BE2C (cell line): ENCODE results near the gene DUSP22.

Source experiments
- DNase-seq: peaks from one replicate; pipeline ENCODE4 v3.0.0-alpha.2; 2020
- H3K27me3 ChIP-seq: fragments of 250-450 bp; sonication (Bioruptor Pico); 2 replicates; pipeline ENCODE4 v1.5.1; 2020; ENCODE audit warnings: mild to moderate bottlenecking
- H3K36me3 ChIP-seq: fragments of 250-450 bp; sonication (Bioruptor Pico); 2 replicates; pipeline ENCODE4 v1.5.1; 2020; ENCODE audit warnings: mild to moderate bottlenecking
- H3K4me1 ChIP-seq: fragments of 250-450 bp; sonication (Bioruptor Pico); 2 replicates; pipeline ENCODE4 v1.5.1; 2020
- H3K4me3 ChIP-seq: 2 replicates; pipeline ENCODE4 v1.5.1; 2011; ENCODE audit warnings: low read depth, low read length
- H3K9me3 ChIP-seq: fragments of 250-450 bp; sonication (Bioruptor Pico); 2 replicates; pipeline ENCODE4 v1.5.1; 2020
- CTCF ChIP-seq: IDR thresholded peaks from 2 replicates; pipeline ENCODE4 v1.5.1; 2012; ENCODE audit warnings: mild to moderate bottlenecking, low read depth, low read length

DUSP22 gene

GRCh38 chr6:362924-363249 lies 70.6 kb downstream of the DUSP22 start:
- Histone ChIP-seq H3K4me1 (no peaks in the 10 kb centered on the region), H3K4me3 (no peak overlapping the region), H3K27me3 (peaks cover 5% of the 10 kb centered on the region; the same call in 1 of the 2 replicates), H3K9me3 (peaks cover 4% of the 10 kb centered on the region; the same call in 1 of the 2 replicates), H3K36me3 (no peaks in the 10 kb centered on the region)
- TF ChIP-seq CTCF = no peak
- no peak for DNase-seq

- no peak overlapping the region for H3K4me3 ChIP-seq
- TF ChIP-seq CTCF = no peak
- no peaks in the 10 kb centered on the region for H3K36me3 ChIP-seq
- no peak for DNase-seq
- peaks cover 5% of the 10 kb centered on the region; the same call in 1 of the 2 replicates for H3K27me3 ChIP-seq
- H3K4me1 ChIP-seq = no peaks in the 10 kb centered on the region
- peaks cover 2% of the 10 kb centered on the region; the same call in 1 of the 2 replicates for H3K9me3 ChIP-seq
Measured at GRCh38 chr6:363291-363690, 71.0 kb downstream of the DUSP22 start.

- Histone ChIP-seq H3K27me3 (peaks cover 5% of the 10 kb centered on the region; the same call in 1 of the 2 replicates), H3K36me3 (no peaks in the 10 kb centered on the region), H3K4me3 (no peak overlapping the region), H3K4me1 (no peaks in the 10 kb centered on the region), H3K9me3 (no peaks in the 10 kb centered on the region)
- no peak for DNase-seq
- no peak for TF ChIP-seq CTCF
Measured at GRCh38 chr6:363909-364308, 71.6 kb downstream of the DUSP22 start.

- no peak for DNase-seq
- Histone ChIP-seq H3K27me3 (peaks cover 5% of the 10 kb centered on the region; the same call in 1 of the 2 replicates), H3K4me1 (no peaks in the 10 kb centered on the region), H3K36me3 (no peaks in the 10 kb centered on the region), H3K9me3 (no peaks in the 10 kb centered on the region), H3K4me3 (no peak overlapping the region)
- TF ChIP-seq CTCF = no peak
Measured at GRCh38 chr6:364609-365540, 72.6 kb downstream of the DUSP22 start.

- Histone ChIP-seq H3K4me1 (no peaks in the 10 kb centered on the region), H3K9me3 (0 out of 2 replicates have a peak, but pooled peaks cover 4% of the 10 kb centered on the region), H3K36me3 (no peaks in the 10 kb centered on the region), H3K4me3 (no peak overlapping the region), H3K27me3 (peaks cover 4% of the 10 kb centered on the region; the same call in 1 of the 2 replicates)
- TF ChIP-seq CTCF = no peak
- no peak for DNase-seq
Measured at GRCh38 chr6:365835-366234, 73.5 kb downstream of the DUSP22 start.
